Naive thymus-derived CD4-positive, alpha-beta T cell (primary cell): ENCODE data around the gene EDA. TPM values are rescaled to one million over a fixed set of nuclear protein-coding genes. Genes with fewer than 3 reads are reported as not detected.
A peak's percentile ranks its signal among the peaks of the same experiment; 100 is the strongest.

Source experiments
- ATAC-seq: fragments of 150-1000 bp; cut with Tn5 transposase; 2 replicates; pipeline ENCODE4 v1.10.0; 2021; ENCODE audit warnings: mild to moderate bottlenecking, moderate library complexity
- CTCF ChIA-PET: fragments of 350-600 bp; sonication (Branson Sonifier 250); formaldehyde crosslinking; loops from one replicate; lab custom pipeline; 2021; ENCODE audit warnings: antibody characterized with exemption; lab: Charles Lee
- POLR2A ChIA-PET: fragments of 350-600 bp; sonication (Branson Sonifier 250); formaldehyde crosslinking; loops from one replicate; lab custom pipeline; 2021; ENCODE audit warnings: antibody characterized with exemption, inconsistent platforms; lab: Charles Lee
- DNase-seq, 9 donors: peaks; one replicate each; pipeline versions ENCODE4 v3.0.0 to v3.0.0-alpha.2; 2020 to 2022; ENCODE audit warnings: mixed read lengths in 1 of 9
- H3K27ac ChIP-seq: one replicate; pipeline ENCODE4 v1.7.0; 2013; ENCODE audit warnings: mild to moderate bottlenecking, low read depth, low read length, moderate library complexity
- H3K27me3 ChIP-seq, 2 donors: one replicate each; pipeline ENCODE4 v1.7.0; 2013; ENCODE audit warnings: low read length in 2 of 2, mild to moderate bottlenecking in 2 of 2, moderate library complexity in 2 of 2; ENCODE audit not compliant: control insufficient read depth in 2 of 2, insufficient read depth in 2 of 2
- H3K36me3 ChIP-seq, 3 experiments: 1 replicate in 2 of 3; 2 replicates in 1 of 3; pipeline ENCODE4 v1.7.0; 2013; ENCODE audit warnings: low read length in 3 of 3, mild to moderate bottlenecking in 3 of 3, moderate library complexity in 1 of 3; ENCODE audit not compliant: insufficient read depth in 3 of 3, control insufficient read depth in 2 of 3
- H3K4me1 ChIP-seq, 2 donors: one replicate each; pipeline ENCODE4 v1.7.0; 2013; ENCODE audit warnings: low read length in 2 of 2, mild to moderate bottlenecking in 2 of 2, moderate library complexity in 1 of 2; ENCODE audit not compliant: control insufficient read depth in 2 of 2, insufficient read depth in 2 of 2
- H3K4me3 ChIP-seq: 2 replicates; pipeline ENCODE4 v1.7.0; 2013; ENCODE audit warnings: mild to moderate bottlenecking, low read length
- H3K9me3 ChIP-seq, 3 experiments: 1 replicate in 2 of 3; 2 replicates in 1 of 3; pipeline ENCODE4 v1.7.0; 2013; ENCODE audit warnings: low read length in 3 of 3; ENCODE audit not compliant: control insufficient read depth in 2 of 3
- H3K27ac Mint-ChIP-seq, 9 donors: one replicate each; pipeline ENCODE4 v1.8.0; 2020 to 2022; ENCODE audit warnings: mixed read lengths in 9 of 9, mild to moderate bottlenecking in 8 of 9, moderate library complexity in 5 of 9, inconsistent platforms in 2 of 9
- H3K27me3 Mint-ChIP-seq, 5 donors: one replicate each; pipeline ENCODE4 v1.8.0; 2021 to 2022; ENCODE audit warnings: mixed read lengths in 5 of 5, mild to moderate bottlenecking in 1 of 5
- H3K36me3 Mint-ChIP-seq, 5 donors: one replicate each; pipeline ENCODE4 v1.8.0; 2020 to 2022; ENCODE audit warnings: mixed read lengths in 5 of 5, mild to moderate bottlenecking in 3 of 5, inconsistent platforms in 1 of 5
- H3K4me1 Mint-ChIP-seq, 7 donors: one replicate each; pipeline ENCODE4 v1.8.0; 2020 to 2022; ENCODE audit warnings: mixed read lengths in 7 of 7, mild to moderate bottlenecking in 3 of 7, inconsistent platforms in 1 of 7
- H3K4me3 Mint-ChIP-seq, 10 donors: one replicate each; pipeline ENCODE4 v1.8.0; 2020 to 2022; ENCODE audit warnings: mild to moderate bottlenecking in 10 of 10, mixed read lengths in 10 of 10, moderate library complexity in 6 of 10, inconsistent platforms in 2 of 10
- H3K9me3 Mint-ChIP-seq, 11 donors: one replicate each; pipeline ENCODE4 v1.8.0; 2020 to 2022; ENCODE audit warnings: mixed read lengths in 11 of 11, mild to moderate bottlenecking in 4 of 11, inconsistent platforms in 1 of 11, moderate library complexity in 1 of 11
- intact Hi-C, 2 donors: fragments of 100-400 bp; cut with micrococcal nuclease; formaldehyde crosslinking; loops; one replicate each; pipeline ENCODE4 v1.15.1; 2023
- polyA plus RNA-seq, 2 donors: library from polyadenylated mRNA; unstranded; fragments of 300-500 nt; fragmentation: Illumina TruSeq; gene quantifications; one replicate each; pipeline ENCODE4 v1.2.3, GENCODE V29; 2021
- total RNA-seq, 6 experiments: library from RNA in 5 of 6; stranded (reverse) in 5 of 6; gene quantifications; 1 replicate in 5 of 6; 2 replicates in 1 of 6; pipeline ENCODE4 v1.2.3 and lab custom pipeline; 2021 to 2026

EDA gene
- total and polyA plus RNA-seq, 7 experiments from 2014 or later = 1.1 to 14.3 (median 2.7) TPM

GRCh38 chrX:70052895-70053615 lies 437.1 kb downstream of the EDA start:
- no peaks in the 10 kb centered on the region for H3K9me3 ChIP-seq
- Mint-ChIP-seq H3K27ac (no peak overlapping the region), H3K27me3 (peaks cover 0 to 8% (median 0%) of the 10 kb centered on the region in 5 donors), H3K4me1 (no peaks in the 10 kb centered on the region), H3K4me3 (no peak overlapping the region), H3K9me3 (peaks cover 0 to 2% (median 0%) of the 10 kb centered on the region in 11 donors), H3K36me3 (no peaks in the 10 kb centered on the region)
- no peaks in the 10 kb centered on the region for H3K36me3 ChIP-seq
- H3K4me3 ChIP-seq = no peak overlapping the region
- H3K27ac ChIP-seq = no peak overlapping the region
- DNase-seq (no peak), ATAC-seq (no peak)
- no peaks in the 10 kb centered on the region for H3K4me1 ChIP-seq
- ChIA-PET POLR2A (no interaction called here), CTCF (no interaction called here)
- H3K27me3 ChIP-seq = no peaks in the 10 kb centered on the region
- intact Hi-C loops = no loop called here

GRCh38 chrX:70054391-70054790 lies 438.5 kb downstream of the EDA start:
- H3K9me3 Mint-ChIP-seq = no peaks in the 10 kb centered on the region
- Histone ChIP-seq H3K9me3 (no peaks in the 10 kb centered on the region), H3K27me3 (no peaks in the 10 kb centered on the region), H3K4me3 (no peak overlapping the region), H3K4me1 (no peaks in the 10 kb centered on the region), H3K27ac (no peak overlapping the region), H3K36me3 (no peaks in the 10 kb centered on the region)
- ATAC-seq = no peak
- H3K4me3 Mint-ChIP-seq = no peak overlapping the region
- intact Hi-C loops = no loop called here
- H3K27ac Mint-ChIP-seq = no peak overlapping the region
- H3K4me1 Mint-ChIP-seq = no peaks in the 10 kb centered on the region
- H3K27me3 Mint-ChIP-seq = peaks cover 0 to 7% (median 0%) of the 10 kb centered on the region in 5 donors
- DNase-seq = no peak
- no peaks in the 10 kb centered on the region for H3K36me3 Mint-ChIP-seq
- ChIA-PET CTCF (no interaction called here), POLR2A (no interaction called here)

- ChIA-PET CTCF (no interaction called here), POLR2A (no interaction called here)
- ATAC-seq (no peak), DNase-seq (no peak)
- Histone ChIP-seq H3K27me3 (no peaks in the 10 kb centered on the region), H3K4me1 (no peaks in the 10 kb centered on the region), H3K9me3 (no peaks in the 10 kb centered on the region), H3K36me3 (no peaks in the 10 kb centered on the region), H3K27ac (no peak within 1 kb of the TSS), H3K4me3 (no peak within 1 kb of the TSS)
- no peak within 1 kb of the TSS for H3K27ac Mint-ChIP-seq
- peaks cover 0 to 2% (median 0%) of the 10 kb centered on the region in 11 donors for H3K9me3 Mint-ChIP-seq
- H3K4me1 Mint-ChIP-seq = no peaks in the 10 kb centered on the region
- H3K4me3 Mint-ChIP-seq = peak within 1 kb of the TSS in 1 of 10 donors; percentile 2
- intact Hi-C loops = no loop called here
- H3K36me3 Mint-ChIP-seq = no peaks in the 10 kb centered on the region
- no peaks in the 10 kb centered on the region for H3K27me3 Mint-ChIP-seq
Measured at GRCh38 chrX:70062076-70062475, 446.2 kb downstream of the EDA start, which contains the start of gene OTUD6A. OTUD6A (plus strand) TSS chrX:70062457; CDS start chrX:70062525, 68 bp downstream.

GRCh38 chrX:70062961-70063550 lies 447.1 kb downstream of the EDA start:
- peaks cover 0 to 3% (median 0%) of the 10 kb centered on the region in 7 donors for H3K4me1 Mint-ChIP-seq
- Histone ChIP-seq H3K27ac (no peak overlapping the region), H3K9me3 (no peaks in the 10 kb centered on the region), H3K36me3 (no peaks in the 10 kb centered on the region), H3K4me3 (no peak overlapping the region), H3K4me1 (no peaks in the 10 kb centered on the region), H3K27me3 (no peaks in the 10 kb centered on the region)
- POLR2A ChIA-PET = no interaction called here
- no peak overlapping the region for H3K4me3 Mint-ChIP-seq
- CTCF ChIA-PET = no interaction called here
- H3K27me3 Mint-ChIP-seq = no peaks in the 10 kb centered on the region
- H3K36me3 Mint-ChIP-seq = no peaks in the 10 kb centered on the region
- no peak overlapping the region for H3K27ac Mint-ChIP-seq
- DNase-seq = no peak
- intact Hi-C loops = no loop called here
- ATAC-seq = no peak
- peaks cover 0 to 2% (median 0%) of the 10 kb centered on the region in 11 donors for H3K9me3 Mint-ChIP-seq

GRCh38 chrX:70066646-70067045 lies 450.7 kb downstream of the EDA start:
- Mint-ChIP-seq H3K27ac (no peak overlapping the region), H3K4me1 (peaks cover 0 to 3% (median 0%) of the 10 kb centered on the region in 7 donors), H3K9me3 (peaks cover 0 to 2% (median 0%) of the 10 kb centered on the region in 11 donors), H3K27me3 (no peaks in the 10 kb centered on the region), H3K36me3 (no peaks in the 10 kb centered on the region), H3K4me3 (no peak overlapping the region)
- H3K4me3 ChIP-seq = no peak overlapping the region
- ATAC-seq (no peak), DNase-seq (no peak)
- H3K36me3 ChIP-seq = no peaks in the 10 kb centered on the region
- H3K27me3 ChIP-seq = no peaks in the 10 kb centered on the region
- ChIA-PET POLR2A (no interaction called here), CTCF (no interaction called here)
- intact Hi-C loops = no loop called here
- no peak overlapping the region for H3K27ac ChIP-seq
- H3K4me1 ChIP-seq = no peaks in the 10 kb centered on the region
- no peaks in the 10 kb centered on the region for H3K9me3 ChIP-seq

GRCh38 chrX:70079297-70079696 lies 463.4 kb downstream of the EDA start:
- ATAC-seq (no peak), DNase-seq (no peak)
- H3K4me1 ChIP-seq = no peaks in the 10 kb centered on the region
- ChIA-PET CTCF (interaction anchor here (0.7 kb wide), 1 partner anchor 573 kb away, joined by 3 read pairs; no protein-coding TSS in a partner anchor), POLR2A (no interaction called here)
- H3K27me3 ChIP-seq = no peaks in the 10 kb centered on the region
- Mint-ChIP-seq H3K36me3 (no peaks in the 10 kb centered on the region), H3K4me1 (no peaks in the 10 kb centered on the region), H3K4me3 (no peak overlapping the region), H3K27me3 (peaks cover 0 to 5% (median 0%) of the 10 kb centered on the region in 5 donors), H3K27ac (no peak overlapping the region), H3K9me3 (peaks cover 0 to 7% (median 0%) of the 10 kb centered on the region in 11 donors)
- no peak overlapping the region for H3K27ac ChIP-seq
- no peaks in the 10 kb centered on the region for H3K36me3 ChIP-seq
- intact Hi-C loops = no loop called here
- no peaks in the 10 kb centered on the region for H3K9me3 ChIP-seq
- H3K4me3 ChIP-seq = no peak overlapping the region
